ENCODE data around the gene TNFRSF4. TPM values are rescaled to one million over a fixed set of nuclear protein-coding genes. Genes with fewer than 3 reads are reported as not detected.

TNFRSF4 gene
- total RNA-seq, 1 donor from 2014 or later, result 0.52 TPM

GRCh38 chr1:1164361-1164700 is 49.6 kb downstream of the TNFRSF4 start:
- no peak overlapping the region for H3K9ac ChIP-seq (ENCODE audit: low read depth in 1 of 3, low read length in 3 of 3)
- peaks cover 0 to 34% (median 19%) of the 10 kb centered on the region in 3 donors for H3K27me3 ChIP-seq (ENCODE audit: control insufficient read depth in 3 of 3, insufficient read depth in 3 of 3, low read length in 3 of 3)

GRCh38 chr1:1163538-1164070 is 50.3 kb downstream of the TNFRSF4 start:
- H3K9ac ChIP-seq (ENCODE audit: low read depth in 1 of 3, low read length in 3 of 3), result no peak overlapping the region
- no peak overlapping the region for H3K27ac ChIP-seq (ENCODE audit: low read depth, low read length)
- H3K36me3 ChIP-seq (ENCODE audit: control insufficient read depth in 3 of 3, insufficient read depth in 3 of 3, low read length in 3 of 3), result no peaks in the 10 kb centered on the region
- peaks cover 10 to 14% (median 12%) of the 10 kb centered on the region in 3 donors for H3K4me1 ChIP-seq (ENCODE audit: control insufficient read depth in 3 of 3, insufficient read depth in 3 of 3, low read length in 3 of 3)
- H3K9me3 ChIP-seq (ENCODE audit: control insufficient read depth in 3 of 3, low read length in 3 of 3), result no peaks in the 10 kb centered on the region
- H3K4me3 ChIP-seq (ENCODE audit: low read length in 3 of 3), result no peak overlapping the region
- H3K27me3 ChIP-seq (ENCODE audit: control insufficient read depth in 3 of 3, insufficient read depth in 3 of 3, low read length in 3 of 3), result peaks cover 0 to 29% (median 22%) of the 10 kb centered on the region in 3 donors

More at GRCh38 chr1:1164361-1164700, 49.6 kb downstream of the TNFRSF4 start:
- Histone ChIP-seq H3K4me3 (ENCODE audit: low read length in 3 of 3) (no peak overlapping the region), H3K9me3 (ENCODE audit: control insufficient read depth in 3 of 3, low read length in 3 of 3) (no peaks in the 10 kb centered on the region), H3K4me1 (ENCODE audit: control insufficient read depth in 3 of 3, insufficient read depth in 3 of 3, low read length in 3 of 3) (peaks cover 10 to 12% (median 11%) of the 10 kb centered on the region in 3 donors), H3K27ac (ENCODE audit: low read depth, low read length) (no peak overlapping the region), H3K36me3 (ENCODE audit: control insufficient read depth in 3 of 3, insufficient read depth in 3 of 3, low read length in 3 of 3) (no peaks in the 10 kb centered on the region)

DNA sequence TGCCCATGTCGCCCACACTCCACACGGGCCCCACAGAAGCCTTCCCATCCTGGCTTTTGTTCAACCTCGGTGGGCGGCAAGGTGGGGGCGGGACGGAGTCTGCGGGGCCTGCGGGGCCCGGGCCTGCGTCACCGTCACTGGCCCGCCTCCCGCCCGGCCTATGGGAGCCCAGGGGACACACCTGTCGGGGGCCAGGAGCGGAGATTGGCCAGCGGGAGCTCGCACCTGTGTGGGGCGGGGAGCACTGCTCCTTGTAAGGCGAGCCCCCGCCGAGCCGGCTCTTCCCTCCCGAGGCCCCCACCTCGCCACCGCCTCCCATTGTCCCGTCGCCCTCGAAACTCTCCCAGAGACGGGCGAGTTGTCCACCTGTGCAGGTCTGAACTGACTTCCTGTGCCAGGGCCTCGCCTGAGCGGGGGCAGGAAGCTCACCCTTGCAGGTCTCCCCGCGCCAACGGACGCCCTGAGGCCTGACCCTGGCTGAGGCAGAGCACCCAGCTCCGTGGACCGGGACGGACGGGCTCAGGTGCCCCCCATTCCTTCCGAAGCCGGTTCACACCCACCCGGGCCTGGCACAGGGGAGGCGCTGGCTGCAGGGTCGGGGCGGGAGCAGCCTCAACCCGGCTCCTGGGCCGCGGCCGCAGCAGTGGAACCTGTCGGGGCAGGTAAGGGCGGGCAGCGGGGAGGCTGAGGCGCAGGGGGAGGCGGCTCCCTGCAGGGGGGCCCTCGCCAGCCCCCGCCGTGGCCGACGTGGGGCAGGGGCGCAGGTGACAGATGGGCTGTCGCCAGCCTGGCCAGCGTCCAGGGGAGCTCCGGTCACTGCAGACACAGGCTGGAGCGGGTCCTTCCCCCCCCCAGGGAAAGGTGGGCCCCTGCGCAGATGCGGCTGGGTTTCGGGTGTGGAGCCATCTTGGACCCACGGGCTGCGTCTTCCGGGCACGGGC is 51.1 kb downstream of the TNFRSF4 start:
- no peak overlapping the region for H3K9ac ChIP-seq (ENCODE audit: low read depth in 1 of 3, low read length in 3 of 3)
- no peak overlapping the region for H3K4me3 ChIP-seq (ENCODE audit: low read length in 3 of 3)
- peaks cover 14 to 19% (median 18%) of the 10 kb centered on the region in 3 donors for H3K4me1 ChIP-seq (ENCODE audit: control insufficient read depth in 3 of 3, insufficient read depth in 3 of 3, low read length in 3 of 3)
- H3K36me3 ChIP-seq (ENCODE audit: control insufficient read depth in 3 of 3, insufficient read depth in 3 of 3, low read length in 3 of 3), result no peaks in the 10 kb centered on the region
- peaks cover 0 to 27% (median 21%) of the 10 kb centered on the region in 3 donors for H3K27me3 ChIP-seq (ENCODE audit: control insufficient read depth in 3 of 3, insufficient read depth in 3 of 3, low read length in 3 of 3)
- H3K27ac ChIP-seq (ENCODE audit: low read depth, low read length), result no peak overlapping the region
- H3K9me3 ChIP-seq (ENCODE audit: control insufficient read depth in 3 of 3, low read length in 3 of 3), result no peaks in the 10 kb centered on the region

- peaks cover 0 to 18% (median 14%) of the 10 kb centered on the region in 3 donors for H3K27me3 ChIP-seq (ENCODE audit: control insufficient read depth in 3 of 3, insufficient read depth in 3 of 3, low read length in 3 of 3)
- no peaks in the 10 kb centered on the region for H3K36me3 ChIP-seq (ENCODE audit: control insufficient read depth in 3 of 3, insufficient read depth in 3 of 3, low read length in 3 of 3)
- no peak overlapping the region for H3K27ac ChIP-seq (ENCODE audit: low read depth, low read length)
These were observed 52.3 kb downstream of the TNFRSF4 start for GRCh38 chr1:1161683-1162079.

More at GRCh38 chr1:1161683-1162079, 52.3 kb downstream of the TNFRSF4 start:
- Histone ChIP-seq H3K4me1 (ENCODE audit: control insufficient read depth in 3 of 3, insufficient read depth in 3 of 3, low read length in 3 of 3) (peaks cover 14 to 21% (median 18%) of the 10 kb centered on the region in 3 donors), H3K4me3 (ENCODE audit: low read length in 3 of 3) (no peak overlapping the region), H3K9me3 (ENCODE audit: control insufficient read depth in 3 of 3, low read length in 3 of 3) (no peaks in the 10 kb centered on the region), H3K9ac (ENCODE audit: low read depth in 1 of 3, low read length in 3 of 3) (no peak overlapping the region)

Small RNA genes within 50 kb of the gene (small RNA-seq; reads per million reads assigned to genes)
- gene MIR200A, result 2.1 reads per million, percentile 86 among the genes with 10 or more reads in this experiment
- 4.8 reads per million, percentile 90 among the genes with 10 or more reads in this experiment for gene MIR200B
- 3.6 reads per million, percentile 89 among the genes with 10 or more reads in this experiment for gene MIR429

Other genes with a start within 250 kb of the TNFRSF4 start
- gene PLEKHN1, start 247.7 kb downstream of the TNFRSF4 start, total RNA-seq, result not detected
- 3.1 TPM for gene PERM1, start 232.1 kb downstream of the TNFRSF4 start, total RNA-seq
- gene HES4, start 214.1 kb downstream of the TNFRSF4 start, total RNA-seq, result 7.3 TPM
- 23.5 TPM for gene ISG15, start 200.7 kb downstream of the TNFRSF4 start, total RNA-seq
- 14.6 TPM for gene AGRN, start 194.0 kb downstream of the TNFRSF4 start, total RNA-seq
- gene RNF223, start 139.8 kb downstream of the TNFRSF4 start, total RNA-seq, result not detected
- gene C1orf159, start 98.1 kb downstream of the TNFRSF4 start, total RNA-seq, result 2.1 TPM
- not detected for gene TTLL10, start 40.3 kb downstream of the TNFRSF4 start, total RNA-seq
- gene TNFRSF18, start 7.6 kb downstream of the TNFRSF4 start, total RNA-seq, result 1.6 TPM
- gene SDF4, start 17.8 kb upstream of the TNFRSF4 start, total RNA-seq, result 28.2 TPM
- gene B3GALT6, start 18.1 kb upstream of the TNFRSF4 start, total RNA-seq, result 10.4 TPM
- gene C1QTNF12, start 32.6 kb upstream of the TNFRSF4 start, total RNA-seq, result 1.0 TPM
- 28.7 TPM for gene UBE2J2, start 59.7 kb upstream of the TNFRSF4 start, total RNA-seq
- 0.52 TPM for gene SCNN1D, start 66.3 kb upstream of the TNFRSF4 start, total RNA-seq
- gene ACAP3, start 93.8 kb upstream of the TNFRSF4 start, total RNA-seq, result 23.5 TPM
- gene PUSL1, start 94.4 kb upstream of the TNFRSF4 start, total RNA-seq, result 4.7 TPM
- gene INTS11, start 110.5 kb upstream of the TNFRSF4 start, total RNA-seq, result 27.1 TPM
- 8.4 TPM for gene CPTP, start 110.6 kb upstream of the TNFRSF4 start, total RNA-seq
- 1.6 TPM for gene TAS1R3, start 117.1 kb upstream of the TNFRSF4 start, total RNA-seq
- 44.9 TPM for gene DVL1, start 135.3 kb upstream of the TNFRSF4 start, total RNA-seq
- gene MXRA8, start 144.4 kb upstream of the TNFRSF4 start, total RNA-seq, result 60.0 TPM
- 51.7 TPM for gene AURKAIP1, start 161.1 kb upstream of the TNFRSF4 start, total RNA-seq
- 55.3 TPM for gene CCNL2, start 185.2 kb upstream of the TNFRSF4 start, total RNA-seq
- 75.7 TPM for gene MRPL20, start 193.1 kb upstream of the TNFRSF4 start, total RNA-seq
- gene ANKRD65, start 207.1 kb upstream of the TNFRSF4 start, total RNA-seq, result 5.7 TPM
- gene VWA1, start 221.5 kb upstream of the TNFRSF4 start, total RNA-seq, result 11.0 TPM
- gene ATAD3C, start 235.5 kb upstream of the TNFRSF4 start, total RNA-seq, result not detected

Data from skeletal muscle tissue (tissue), 5 donors.